Liver (tissue), 9 donors: Measurements from ENCODE around the gene TXNIP. TPM values are rescaled to one million over a fixed set of nuclear protein-coding genes. Genes with fewer than 3 reads are reported as not detected.

Experiments used
- DNase-seq: peaks from one replicate; pipeline ENCODE4 v3.0.0-alpha.2; 2017; ENCODE audit warnings: low spot score
- H3K27ac ChIP-seq, 2 donors: one replicate each; pipeline ENCODE4 v1.7.0; 2013; ENCODE audit warnings: inconsistent platforms in 2 of 2, low read length in 2 of 2, control low read depth in 1 of 2, low read depth in 1 of 2, mild to moderate bottlenecking in 1 of 2
- H3K27me3 ChIP-seq, 4 donors: one replicate each; pipeline versions ENCODE4 v1.6.1 to v1.7.0; 2013; ENCODE audit warnings: low read length in 3 of 4, inconsistent platforms in 1 of 4, mild to moderate bottlenecking in 1 of 4, moderate library complexity in 1 of 4; ENCODE audit not compliant: control insufficient read depth in 4 of 4, insufficient read depth in 4 of 4
- H3K36me3 ChIP-seq, 4 donors: one replicate each; pipeline versions ENCODE4 v1.6.1 to v1.7.0; 2013; ENCODE audit warnings: low read length in 3 of 4, mild to moderate bottlenecking in 3 of 4, low read depth in 1 of 4, moderate library complexity in 1 of 4; ENCODE audit not compliant: control insufficient read depth in 4 of 4, insufficient read depth in 3 of 4
- H3K4me1 ChIP-seq, 4 donors: one replicate each; pipeline versions ENCODE4 v1.6.1 to v1.7.0; 2013; ENCODE audit warnings: low read length in 3 of 4, mild to moderate bottlenecking in 3 of 4, moderate library complexity in 1 of 4; ENCODE audit not compliant: control insufficient read depth in 4 of 4, insufficient read depth in 4 of 4
- H3K4me3 ChIP-seq, 3 donors: one replicate each; pipeline versions ENCODE4 v1.6.1 to v1.7.0; 2013; ENCODE audit warnings: low read length in 3 of 3, control low read depth in 1 of 3, low read depth in 1 of 3, mild to moderate bottlenecking in 1 of 3
- H3K9ac ChIP-seq, 2 donors: one replicate each; pipeline ENCODE4 v1.7.0; 2013; ENCODE audit warnings: low read length in 2 of 2, mild to moderate bottlenecking in 2 of 2, moderate library complexity in 2 of 2, control low read depth in 1 of 2, low read depth in 1 of 2
- H3K9me3 ChIP-seq, 4 donors: one replicate each; pipeline versions ENCODE4 v1.6.1 to v1.7.0; 2013; ENCODE audit warnings: low read length in 3 of 4; ENCODE audit not compliant: control insufficient read depth in 4 of 4
- ATF3 ChIP-seq: IDR thresholded peaks from 2 replicates; pipeline ENCODE4 v1.6.1; 2016; ENCODE audit warnings: antibody characterized with exemption
- CTCF ChIP-seq: fragments of 150-350 bp; IDR thresholded peaks from 2 replicates; pipeline ENCODE4 v1.5.1; 2017; ENCODE audit warnings: improper control_type of control experiment, low read depth, low read length; ENCODE audit not compliant: missing input control
- EGR1 ChIP-seq, 2 donors: IDR thresholded peaks; 2 replicates each; pipeline ENCODE4 v1.6.1; 2016 to 2018; ENCODE audit warnings: antibody characterized with exemption in 2 of 2, low read depth in 2 of 2
- FOXA1 ChIP-seq: IDR thresholded peaks from 2 replicates; pipeline ENCODE4 v1.6.1; 2016; ENCODE audit warnings: antibody characterized with exemption
- FOXA2 ChIP-seq: IDR thresholded peaks from 2 replicates; pipeline ENCODE4 v1.6.1; 2016; ENCODE audit warnings: antibody characterized with exemption
- GABPA ChIP-seq, 2 donors: IDR thresholded peaks in 1 of 2; conservative IDR thresholded peaks in 1 of 2; 2 replicates each; pipeline ENCODE4 v1.6.1; 2016; ENCODE audit warnings: antibody characterized with exemption in 2 of 2, mild to moderate bottlenecking in 1 of 2, moderate library complexity in 1 of 2
- HNF4A ChIP-seq, 2 donors: conservative IDR thresholded peaks; 2 replicates each; pipeline ENCODE4 v1.6.1; 2016; ENCODE audit warnings: antibody characterized with exemption in 2 of 2, mild to moderate bottlenecking in 2 of 2
- HNF4G ChIP-seq: IDR thresholded peaks from 2 replicates; pipeline ENCODE4 v1.6.1; 2016; ENCODE audit warnings: antibody characterized with exemption
- JUND ChIP-seq, 2 donors: IDR thresholded peaks; 2 replicates each; pipeline ENCODE4 v1.6.1; 2016; ENCODE audit warnings: antibody characterized with exemption in 2 of 2
- MAX ChIP-seq: IDR thresholded peaks from 2 replicates; pipeline ENCODE4 v1.6.1; 2016; ENCODE audit warnings: antibody characterized with exemption
- NR2F2 ChIP-seq: IDR thresholded peaks from 2 replicates; pipeline ENCODE4 v1.6.1; 2016; ENCODE audit warnings: antibody characterized with exemption
- RAD21 ChIP-seq, 2 donors: IDR thresholded peaks; 2 replicates each; pipeline ENCODE4 v1.6.1; 2016; ENCODE audit warnings: antibody characterized with exemption in 2 of 2, mild to moderate bottlenecking in 2 of 2
- RXRA ChIP-seq, 2 donors: IDR thresholded peaks; 2 replicates each; pipeline ENCODE4 v1.6.1; 2017 to 2018; ENCODE audit warnings: antibody characterized with exemption in 2 of 2, mild to moderate bottlenecking in 1 of 2
- SP1 ChIP-seq: IDR thresholded peaks from 2 replicates; pipeline ENCODE4 v1.6.1; 2018; ENCODE audit warnings: antibody characterized with exemption, mild to moderate bottlenecking
- TAF1 ChIP-seq: conservative IDR thresholded peaks from 2 replicates; pipeline ENCODE4 v1.6.1; 2016; ENCODE audit warnings: antibody characterized with exemption, mild to moderate bottlenecking
- YY1 ChIP-seq: IDR thresholded peaks from 2 replicates; pipeline ENCODE4 v1.6.1; 2016; ENCODE audit warnings: antibody characterized with exemption, mild to moderate bottlenecking
- ZBTB33 ChIP-seq: IDR thresholded peaks from 2 replicates; pipeline ENCODE4 v1.6.1; 2016; ENCODE audit warnings: antibody characterized with exemption
- WGBS: extraction: QIAGEN DNeasy Blood & Tissue Kit; methylation state at CpG from one replicate; pipeline ENCODE4 v1.1.7; 2013; 5-methylcytosine and 5-hydroxymethylcytosine counted together
- polyA plus RNA-seq, 2 donors: library from polyadenylated mRNA; stranded (reverse) in 1 of 2; unstranded in 1 of 2; fragments of 200-250 nt in 1 of 2; fragments of >200 nt in 1 of 2; fragmentation: Nextera tagmentation in 1 of 2; extraction: Ambion mirVana in 1 of 2; gene quantifications; one replicate each; pipeline versions ENCODE4 v1.2.1 to v1.2.3, GENCODE V29; 2013 to 2015
- total RNA-seq, 2 donors: library from RNA; depleted of rRNA; stranded (reverse); fragments of >200 nt; gene quantifications; one replicate each; pipeline ENCODE4 v1.2.3, GENCODE V29; 2014
- TF ChIP-seq, protein P1 (sequence below): IDR thresholded peaks from 2 replicates; pipeline ENCODE4 v1.6.1; 2016; ENCODE audit warnings: antibody characterized with exemption, mild to moderate bottlenecking
- donor health status: healthy.
- donor health status: healthy.
- donor health status: healthy.
- donor health status: healthy.
- donor health status: healthy.

TXNIP gene
- total and polyA plus RNA-seq, 4 donors: 53.8 to 223 (median 92.0) TPM

DNA sequence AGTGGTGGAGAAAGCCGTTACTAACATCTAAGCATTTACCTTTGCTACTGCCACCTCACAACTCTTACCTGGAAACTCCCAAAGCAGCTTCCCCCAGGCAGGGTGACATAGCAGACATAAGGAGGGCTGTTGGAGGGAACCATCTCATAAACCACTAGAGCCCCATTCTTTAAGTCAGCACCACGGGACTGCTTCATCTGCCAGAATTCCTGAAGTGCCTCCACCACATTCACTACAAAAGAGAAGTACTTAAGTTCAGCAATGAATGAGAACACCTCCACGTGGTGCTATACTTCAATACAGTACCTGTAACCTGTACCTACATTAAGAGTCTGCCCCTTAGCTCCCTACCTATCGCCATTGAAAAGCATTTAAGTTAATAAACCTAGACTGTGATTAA is 48.8 kb downstream of the TXNIP start:
- Histone ChIP-seq H3K36me3 (peaks cover 1 to 5% (median 4%) of the 10 kb centered on the region in 4 donors), H3K27ac (no peak overlapping the region), H3K27me3 (no peaks in the 10 kb centered on the region), H3K9ac (no peak overlapping the region), H3K9me3 (no peaks in the 10 kb centered on the region), H3K4me3 (no peak overlapping the region), H3K4me1 (peaks cover 0 to 6% (median 0%) of the 10 kb centered on the region in 4 donors)
- TF ChIP-seq RAD21 (IDR thresholded peaks at IDR 0.05): no peak
- no peak for DNase-seq
- 92% methylated on average over 4 of the region's 4 CpGs for WGBS

GRCh38 chr1:145946477-145946986 is 49.8 kb downstream of the TXNIP start:
- H3K9ac ChIP-seq: no peak overlapping the region
- WGBS: 68% methylated on average over 4 of the region's 4 CpGs
- no peaks in the 10 kb centered on the region for H3K27me3 ChIP-seq
- H3K4me3 ChIP-seq: no peak overlapping the region
- H3K27ac ChIP-seq: no peak overlapping the region
- H3K4me1 ChIP-seq: peaks cover 0 to 4% (median 0%) of the 10 kb centered on the region in 4 donors
- peak; percentile 64 for TF ChIP-seq HNF4G
- no peak for TF ChIP-seq NR2F2
- peak; percentile 64 for TF ChIP-seq SP1
- peak; percentile 32 for TF ChIP-seq ATF3
- no peak for TF ChIP-seq RAD21 (IDR thresholded peaks at IDR 0.05)
- TF ChIP-seq YY1: peak; percentile 29
- TF ChIP-seq, protein P1, sequence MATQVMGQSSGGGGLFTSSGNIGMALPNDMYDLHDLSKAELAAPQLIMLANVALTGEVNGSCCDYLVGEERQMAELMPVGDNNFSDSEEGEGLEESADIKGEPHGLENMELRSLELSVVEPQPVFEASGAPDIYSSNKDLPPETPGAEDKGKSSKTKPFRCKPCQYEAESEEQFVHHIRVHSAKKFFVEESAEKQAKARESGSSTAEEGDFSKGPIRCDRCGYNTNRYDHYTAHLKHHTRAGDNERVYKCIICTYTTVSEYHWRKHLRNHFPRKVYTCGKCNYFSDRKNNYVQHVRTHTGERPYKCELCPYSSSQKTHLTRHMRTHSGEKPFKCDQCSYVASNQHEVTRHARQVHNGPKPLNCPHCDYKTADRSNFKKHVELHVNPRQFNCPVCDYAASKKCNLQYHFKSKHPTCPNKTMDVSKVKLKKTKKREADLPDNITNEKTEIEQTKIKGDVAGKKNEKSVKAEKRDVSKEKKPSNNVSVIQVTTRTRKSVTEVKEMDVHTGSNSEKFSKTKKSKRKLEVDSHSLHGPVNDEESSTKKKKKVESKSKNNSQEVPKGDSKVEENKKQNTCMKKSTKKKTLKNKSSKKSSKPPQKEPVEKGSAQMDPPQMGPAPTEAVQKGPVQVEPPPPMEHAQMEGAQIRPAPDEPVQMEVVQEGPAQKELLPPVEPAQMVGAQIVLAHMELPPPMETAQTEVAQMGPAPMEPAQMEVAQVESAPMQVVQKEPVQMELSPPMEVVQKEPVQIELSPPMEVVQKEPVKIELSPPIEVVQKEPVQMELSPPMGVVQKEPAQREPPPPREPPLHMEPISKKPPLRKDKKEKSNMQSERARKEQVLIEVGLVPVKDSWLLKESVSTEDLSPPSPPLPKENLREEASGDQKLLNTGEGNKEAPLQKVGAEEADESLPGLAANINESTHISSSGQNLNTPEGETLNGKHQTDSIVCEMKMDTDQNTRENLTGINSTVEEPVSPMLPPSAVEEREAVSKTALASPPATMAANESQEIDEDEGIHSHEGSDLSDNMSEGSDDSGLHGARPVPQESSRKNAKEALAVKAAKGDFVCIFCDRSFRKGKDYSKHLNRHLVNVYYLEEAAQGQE: no peak
- no peak for TF ChIP-seq ZBTB33
- no peak for TF ChIP-seq TAF1
- no peak for TF ChIP-seq CTCF
- peak; percentile 20 to 59 for TF ChIP-seq RXRA (IDR thresholded peaks at IDR 0.05)
- no peak for TF ChIP-seq FOXA1
- no peak for TF ChIP-seq MAX
- no peak for TF ChIP-seq FOXA2
- no peak for TF ChIP-seq JUND (IDR thresholded peaks at IDR 0.05)
- no peak for TF ChIP-seq EGR1 (IDR thresholded peaks at IDR 0.05; ENCODE audit: low read depth in 2 of 2)
- TF ChIP-seq GABPA (IDR thresholded peaks at IDR 0.05 in 1 of 2, conservative IDR thresholded peaks at IDR 0.05 in 1 of 2): no peak
- peak; percentile 77 to 90 for TF ChIP-seq HNF4A (conservative IDR thresholded peaks at IDR 0.05)
- H3K9me3 ChIP-seq: no peaks in the 10 kb centered on the region
- H3K36me3 ChIP-seq: peaks cover 1 to 8% (median 6%) of the 10 kb centered on the region in 4 donors
- DNase-seq: no peak
